Esophagus muscularis mucosa (tissue), 3 donors: ENCODE data around the gene KLHL1.

ENCODE experiments used
- EP300 ChIP-seq: sonication (generic); formaldehyde crosslinking; IDR thresholded peaks from one replicate; pipeline ENCODE4 v1.6.1; 2017; ENCODE audit warnings: antibody characterized with exemption
- TF ChIP-seq, protein P1 (sequence below), 3 experiments: fragments of 200-600 bp in 2 of 3; fragments of 450-650 bp in 1 of 3; sonication (generic) in 2 of 3; IDR thresholded peaks; one replicate each; pipeline ENCODE4 v1.5.1; 2017 to 2019; ENCODE audit warnings: antibody characterized with exemption in 3 of 3, mild to moderate bottlenecking in 2 of 3, moderate library complexity in 1 of 3

DNA sequence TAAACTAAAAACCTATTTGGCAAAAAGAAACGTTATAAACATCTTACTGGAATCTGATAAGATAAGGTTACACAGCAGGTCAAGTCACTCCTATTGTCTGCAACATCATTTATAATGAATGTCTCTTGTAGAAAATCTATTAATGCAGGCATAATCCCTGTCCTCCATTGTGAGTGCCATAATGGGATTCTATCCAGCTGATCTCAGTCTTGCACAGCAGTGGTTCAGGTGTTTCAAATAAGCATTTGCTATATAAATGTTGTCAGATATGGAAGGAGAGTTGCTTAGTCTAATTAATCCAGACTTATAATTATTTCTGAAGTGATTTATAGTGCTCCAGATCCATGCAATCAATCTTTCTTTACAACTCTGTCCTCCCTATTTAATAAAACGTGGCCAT lies 187.1 kb downstream of the KLHL1 start:
- no peak for TF ChIP-seq EP300
- TF ChIP-seq, protein P1, sequence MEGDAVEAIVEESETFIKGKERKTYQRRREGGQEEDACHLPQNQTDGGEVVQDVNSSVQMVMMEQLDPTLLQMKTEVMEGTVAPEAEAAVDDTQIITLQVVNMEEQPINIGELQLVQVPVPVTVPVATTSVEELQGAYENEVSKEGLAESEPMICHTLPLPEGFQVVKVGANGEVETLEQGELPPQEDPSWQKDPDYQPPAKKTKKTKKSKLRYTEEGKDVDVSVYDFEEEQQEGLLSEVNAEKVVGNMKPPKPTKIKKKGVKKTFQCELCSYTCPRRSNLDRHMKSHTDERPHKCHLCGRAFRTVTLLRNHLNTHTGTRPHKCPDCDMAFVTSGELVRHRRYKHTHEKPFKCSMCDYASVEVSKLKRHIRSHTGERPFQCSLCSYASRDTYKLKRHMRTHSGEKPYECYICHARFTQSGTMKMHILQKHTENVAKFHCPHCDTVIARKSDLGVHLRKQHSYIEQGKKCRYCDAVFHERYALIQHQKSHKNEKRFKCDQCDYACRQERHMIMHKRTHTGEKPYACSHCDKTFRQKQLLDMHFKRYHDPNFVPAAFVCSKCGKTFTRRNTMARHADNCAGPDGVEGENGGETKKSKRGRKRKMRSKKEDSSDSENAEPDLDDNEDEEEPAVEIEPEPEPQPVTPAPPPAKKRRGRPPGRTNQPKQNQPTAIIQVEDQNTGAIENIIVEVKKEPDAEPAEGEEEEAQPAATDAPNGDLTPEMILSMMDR (IDR thresholded peaks at IDR 0.05), result no peak
